A673 (cell line): Measurements from ENCODE around the gene PCLO.

Source experiments
- EZH2 ChIP-seq: fragments of 200-600 bp; sonication (generic); IDR thresholded peaks from 2 replicates; pipeline ENCODE4 v1.6.1; 2017; ENCODE audit warnings: borderline replicate concordance, low read depth, mild to moderate bottlenecking, mixed read lengths, antibody characterized with exemption, low read length; ENCODE audit not compliant: poor library complexity, severe bottlenecking
- TF ChIP-seq, protein P1 (sequence below): fragments of 300-800, 200-600 bp; sonication (generic); conservative IDR thresholded peaks from 2 replicates; pipeline ENCODE4 v1.5.1; 2017; ENCODE audit warnings: low read depth, mild to moderate bottlenecking, antibody characterized with exemption, low read length, moderate library complexity, mixed read lengths

DNA sequence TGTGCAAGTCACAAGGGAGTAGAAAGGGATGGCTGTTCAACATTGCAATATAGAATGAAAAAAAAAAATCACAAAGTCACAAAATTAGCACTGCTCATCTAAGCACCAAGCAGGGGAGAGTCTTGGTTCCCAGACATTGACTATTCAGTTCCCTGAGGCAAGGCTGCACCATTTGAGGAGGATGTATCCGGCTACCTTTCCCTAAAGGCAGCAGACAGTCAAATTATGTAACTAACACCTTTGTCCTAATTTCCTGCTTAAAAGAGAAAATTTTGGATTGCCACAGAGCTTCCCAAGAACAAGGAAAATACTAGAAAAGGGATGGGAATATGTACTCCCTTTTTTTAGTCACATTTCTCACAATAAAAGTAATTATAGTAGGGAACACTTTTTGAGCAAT lies 148.1 kb downstream of the PCLO start:
- TF ChIP-seq, protein P1, sequence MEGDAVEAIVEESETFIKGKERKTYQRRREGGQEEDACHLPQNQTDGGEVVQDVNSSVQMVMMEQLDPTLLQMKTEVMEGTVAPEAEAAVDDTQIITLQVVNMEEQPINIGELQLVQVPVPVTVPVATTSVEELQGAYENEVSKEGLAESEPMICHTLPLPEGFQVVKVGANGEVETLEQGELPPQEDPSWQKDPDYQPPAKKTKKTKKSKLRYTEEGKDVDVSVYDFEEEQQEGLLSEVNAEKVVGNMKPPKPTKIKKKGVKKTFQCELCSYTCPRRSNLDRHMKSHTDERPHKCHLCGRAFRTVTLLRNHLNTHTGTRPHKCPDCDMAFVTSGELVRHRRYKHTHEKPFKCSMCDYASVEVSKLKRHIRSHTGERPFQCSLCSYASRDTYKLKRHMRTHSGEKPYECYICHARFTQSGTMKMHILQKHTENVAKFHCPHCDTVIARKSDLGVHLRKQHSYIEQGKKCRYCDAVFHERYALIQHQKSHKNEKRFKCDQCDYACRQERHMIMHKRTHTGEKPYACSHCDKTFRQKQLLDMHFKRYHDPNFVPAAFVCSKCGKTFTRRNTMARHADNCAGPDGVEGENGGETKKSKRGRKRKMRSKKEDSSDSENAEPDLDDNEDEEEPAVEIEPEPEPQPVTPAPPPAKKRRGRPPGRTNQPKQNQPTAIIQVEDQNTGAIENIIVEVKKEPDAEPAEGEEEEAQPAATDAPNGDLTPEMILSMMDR: no peak
- TF ChIP-seq EZH2: no peak
